K562 (cell line): ENCODE measurements around the gene MACROD2. TPM values are rescaled to one million over a fixed set of nuclear protein-coding genes. Genes with fewer than 3 reads are reported as not detected.

Experiments used
- ATAC-seq: fragments of 200-7000 bp; cut with Tn5 transposase; 3 replicates; pipeline ENCODE4 v1.9.1; 2020; ENCODE audit warnings: moderate library complexity
- BruUV-seq: library from RNA; stranded (reverse); fragments of 400-500 nt; replicated peaks from 2 replicates; lab custom pipeline; 2021; lab: Mats Ljungman, UMichigan
- CTCF ChIA-PET: fragments of 300-600 bp; formaldehyde crosslinking; extraction: SDS; loops from one replicate; lab custom pipeline; 2021; ENCODE audit warnings: low intra/inter-chr PET ratio; lab: Yijun Ruan, JAX
- POLR2A ChIA-PET: fragments of 300-600, 350-650 bp; sonication (Branson Sonifier 250); formaldehyde crosslinking; extraction: SDS; loops from one replicate; lab custom pipeline; 2021; ENCODE audit warnings: antibody characterized with exemption, inconsistent platforms; lab: Yijun Ruan, JAX
- DNase-seq, 4 experiments: peaks; one replicate each; pipeline versions ENCODE4 v3.0.0 to v3.0.0-alpha.2; 2011 to 2018; ENCODE audit warnings: low spot score in 3 of 4, mixed read lengths in 3 of 4; ENCODE audit errors: extremely low read depth in 1 of 4
- FAIRE-seq: peaks from 2 replicates; lab custom pipeline; 2011; peaks lifted over from hg19 to GRCh38; lab: Jason Lieb, UNC
- H2AFZ ChIP-seq: 2 replicates; pipeline ENCODE4 v1.6.0; 2011; ENCODE audit warnings: low read depth, low read length, control low read depth, inconsistent platforms
- H3K27ac ChIP-seq: fragments of 200-600 bp; 3 replicates; pipeline ENCODE4 v1.8.0; 2011; ENCODE audit warnings: low read depth, mild to moderate bottlenecking, control low read depth, inconsistent platforms, low read length, moderate library complexity, mixed read lengths; ENCODE audit errors: extremely low read depth
- H3K27me3 ChIP-seq, 2 experiments: fragments of 300-600 bp in 1 of 2; 2 replicates in 1 of 2; 3 replicates in 1 of 2; pipeline versions ENCODE4 v1.6.0 to v1.8.0; 2011; ENCODE audit warnings: inconsistent platforms in 2 of 2, low read length in 2 of 2, mild to moderate bottlenecking in 1 of 2, mixed read lengths in 1 of 2, moderate library complexity in 1 of 2; ENCODE audit not compliant: control insufficient read depth in 2 of 2, insufficient read depth in 2 of 2
- H3K36me3 ChIP-seq: fragments of 300-600 bp; 3 replicates; pipeline ENCODE4 v1.8.0; 2011; ENCODE audit warnings: mild to moderate bottlenecking, low read length, inconsistent platforms; ENCODE audit not compliant: control insufficient read depth, insufficient read depth
- H3K4me1 ChIP-seq, 2 experiments: fragments of 200-600 bp in 1 of 2; replicated peaks in 1 of 2; 2 replicates in 1 of 2; 3 replicates in 1 of 2; pipeline versions ENCODE4 v1.5.1 to v1.8.0; 2011; ENCODE audit warnings: inconsistent platforms in 2 of 2, low read length in 2 of 2, mild to moderate bottlenecking in 1 of 2, mixed read lengths in 1 of 2, moderate library complexity in 1 of 2; ENCODE audit not compliant: control insufficient read depth in 2 of 2, insufficient read depth in 2 of 2
- H3K4me2 ChIP-seq: 2 replicates; pipeline ENCODE4 v1.6.1; 2011; ENCODE audit warnings: low read length, control low read depth, inconsistent platforms, mixed read lengths; ENCODE audit not compliant: insufficient read depth
- H3K4me3 ChIP-seq: fragments of 200-600 bp; sonication (generic), shearing (Covaris generic); 2 replicates; pipeline ENCODE4 v1.5.1; 2016; ENCODE audit warnings: control low read depth, inconsistent platforms
- H3K79me2 ChIP-seq: fragments of 200-600 bp; 3 replicates; pipeline ENCODE4 v1.8.0; 2011; ENCODE audit warnings: low read length, inconsistent platforms; ENCODE audit not compliant: control insufficient read depth, insufficient read depth
- H3K9ac ChIP-seq, 2 experiments: 2 replicates each; pipeline versions ENCODE4 v1.6.0 to v1.6.1; 2011; ENCODE audit warnings: low read depth in 2 of 2, low read length in 2 of 2, control low read depth in 1 of 2, inconsistent platforms in 1 of 2, mild to moderate bottlenecking in 1 of 2, mixed read lengths in 1 of 2; ENCODE audit not compliant: insufficient read depth in 1 of 2
- H3K9me1 ChIP-seq: one replicate; pipeline ENCODE4 v1.6.0; 2011; ENCODE audit warnings: inconsistent platforms, mild to moderate bottlenecking, low read length, moderate library complexity; ENCODE audit not compliant: control insufficient read depth, insufficient read depth
- H3K9me3 ChIP-seq: replicated peaks from 2 replicates; pipeline ENCODE4 v1.5.1; 2011; ENCODE audit warnings: low read depth, low read length, inconsistent platforms; ENCODE audit not compliant: control insufficient read depth, insufficient read depth
- H4K20me1 ChIP-seq: replicated peaks from 2 replicates; pipeline ENCODE4 v1.6.1; 2011; ENCODE audit warnings: low read length, inconsistent platforms, mixed read lengths; ENCODE audit not compliant: control insufficient read depth, insufficient read depth
- BRCA1 ChIP-seq, 2 experiments: fragments of 450-650 bp in 1 of 2; sonication (generic) in 1 of 2; formaldehyde crosslinking in 1 of 2; IDR thresholded peaks; 2 replicates each; pipeline versions ENCODE4 v1.5.0 to v1.6.1; 2017 to 2020; ENCODE audit warnings: mild to moderate bottlenecking in 1 of 2, missing genetic modification reagents in 1 of 2
- CEBPG ChIP-seq, 3 experiments: fragments of 200-800 bp in 1 of 3; sonication (Bioruptor generic) in 1 of 3; sonication (generic) in 1 of 3; formaldehyde crosslinking in 1 of 3; IDR thresholded peaks in 2 of 3; conservative IDR thresholded peaks in 1 of 3; 2 replicates each; pipeline versions ENCODE4 v1.6.1 to v1.8.0; 2016 to 2022; ENCODE audit warnings: missing compliant biosample characterization in 2 of 3, missing genetic modification characterization in 2 of 3, mild to moderate bottlenecking in 1 of 3, missing genetic modification reagents in 1 of 3
- HDAC1 ChIP-seq, 2 experiments: fragments of 450-650 bp; IDR thresholded peaks; 2 replicates each; pipeline ENCODE4 v1.6.1; 2016 to 2017; ENCODE audit warnings: inconsistent platforms in 1 of 2, mild to moderate bottlenecking in 1 of 2, moderate library complexity in 1 of 2
- HINFP ChIP-seq: fragments of 450-650 bp; conservative IDR thresholded peaks from 2 replicates; pipeline ENCODE4 v1.6.1; 2016; ENCODE audit warnings: missing genetic modification characterization, low read depth, mild to moderate bottlenecking, control low read depth, missing compliant biosample characterization
- JUND ChIP-seq, 2 experiments: IDR thresholded peaks; 2 replicates in 1 of 2; 3 replicates in 1 of 2; pipeline ENCODE4 v1.6.1; 2011; ENCODE audit warnings: borderline replicate concordance in 2 of 2, low read depth in 2 of 2, low read length in 2 of 2, improper control_type of control experiment in 1 of 2, missing biosample characterization in 1 of 2, missing genetic modification characterization in 1 of 2, missing genetic modification reagents in 1 of 2
- KAT8 ChIP-seq: fragments of 450-650 bp; IDR thresholded peaks from 2 replicates; pipeline ENCODE4 v1.6.1; 2016; ENCODE audit warnings: low read depth, mild to moderate bottlenecking
- LEF1 ChIP-seq: fragments of 450-650 bp; IDR thresholded peaks from 2 replicates; pipeline ENCODE4 v1.6.1; 2016; ENCODE audit warnings: mild to moderate bottlenecking
- PHB ChIP-seq: fragments of 250-450 bp; sonication (Bioruptor Pico); IDR thresholded peaks from 2 replicates; pipeline ENCODE4 v1.5.0; 2021
- RBM34 ChIP-seq: fragments of 200-400 bp; formaldehyde crosslinking; IDR thresholded peaks from 2 replicates; pipeline ENCODE4 v1.6.1; 2018; ENCODE audit warnings: low read length, borderline replicate concordance; ENCODE audit not compliant: insufficient read depth
- TCF3 ChIP-seq: sonication (generic); formaldehyde crosslinking; IDR thresholded peaks from 2 replicates; pipeline ENCODE4 v1.4.0; 2020; ENCODE audit warnings: mild to moderate bottlenecking, missing genetic modification reagents
- USF1 ChIP-seq: sonication (generic); formaldehyde crosslinking; IDR thresholded peaks from 2 replicates; pipeline ENCODE4 v1.9.0; 2022; ENCODE audit warnings: mild to moderate bottlenecking, missing genetic modification reagents
- ZKSCAN8 ChIP-seq: fragments of 200-800 bp; sonication (Bioruptor generic); IDR thresholded peaks from 2 replicates; pipeline ENCODE4 v1.6.1; 2016; ENCODE audit warnings: missing genetic modification characterization, missing compliant biosample characterization
- ZNF444 ChIP-seq: fragments of 250-450 bp; sonication (Bioruptor Pico); IDR thresholded peaks from 2 replicates; pipeline ENCODE4 v1.4.0; 2020; ENCODE audit warnings: mild to moderate bottlenecking, moderate library complexity
- ZNF79 ChIP-seq: fragments of 250-450 bp; sonication (Bioruptor Pico); IDR thresholded peaks from 2 replicates; pipeline ENCODE4 v1.4.0; 2020; ENCODE audit warnings: low read depth, mild to moderate bottlenecking, moderate library complexity
- WGBS: fragments of 100-300 bp; shearing (Covaris generic); methylation state at CpG from one replicate; pipeline ENCODE4 v1.1.6; 2016; ENCODE audit warnings: low coverage, mixed read lengths; ENCODE audit not compliant: insufficient coverage; ENCODE audit errors: missing lambda C conversion rate; 5-methylcytosine and 5-hydroxymethylcytosine counted together
- in situ Hi-C: fragments of 300-500 bp; cut with MboI; formaldehyde crosslinking; loops from 4 replicates; pipeline ENCODE4 v1.15.0; 2018; ENCODE audit warnings: inconsistent platforms, mixed read lengths
- intact Hi-C: fragments of 100-400 bp; cut with micrococcal nuclease; formaldehyde crosslinking; loops from 2 replicates; pipeline ENCODE4 v1.14.2; 2022
- polyA plus RNA-seq, 8 experiments: library from polyadenylated mRNA; depleted of rRNA in 4 of 8; stranded (reverse) in 5 of 8; unstranded in 3 of 8; fragments of >200 nt; fragmentation: Nextera tagmentation in 2 of 8; fragmentation: Illumina TruSeq in 1 of 8; extraction: Ambion mirVana in 2 of 8; extraction: Trizol in 1 of 8; gene quantifications; 2 replicates each; pipeline versions ENCODE4 v1.2.1 to v1.2.3, GENCODE V29; 2011 to 2014; ENCODE audit warnings: inconsistent platforms in 1 of 8, missing spikeins in 1 of 8
- total RNA-seq, 7 experiments: library from RNA; depleted of rRNA in 6 of 7; stranded (reverse); fragments of >200 nt in 6 of 7; fragmentation: Illumina TruSeq in 2 of 7; extraction: Trizol in 2 of 7; gene quantifications; 2 replicates each; pipeline versions ENCODE4 v1.2.1 to v1.2.3, GENCODE V29; 2011 to 2021; ENCODE audit warnings: low replicate concordance in 1 of 7
- TF ChIP-seq, protein P1 (sequence below): fragments of 450-650 bp; formaldehyde crosslinking; IDR thresholded peaks from 2 replicates; pipeline ENCODE4 v1.4.0; 2020; ENCODE audit warnings: mild to moderate bottlenecking, mixed read lengths

MACROD2 gene
- total and polyA plus RNA-seq, 9 of the 15 experiments (the other 6 are each of a cell fraction or from before 2014, with no cell fraction given) = not detected

DNA sequence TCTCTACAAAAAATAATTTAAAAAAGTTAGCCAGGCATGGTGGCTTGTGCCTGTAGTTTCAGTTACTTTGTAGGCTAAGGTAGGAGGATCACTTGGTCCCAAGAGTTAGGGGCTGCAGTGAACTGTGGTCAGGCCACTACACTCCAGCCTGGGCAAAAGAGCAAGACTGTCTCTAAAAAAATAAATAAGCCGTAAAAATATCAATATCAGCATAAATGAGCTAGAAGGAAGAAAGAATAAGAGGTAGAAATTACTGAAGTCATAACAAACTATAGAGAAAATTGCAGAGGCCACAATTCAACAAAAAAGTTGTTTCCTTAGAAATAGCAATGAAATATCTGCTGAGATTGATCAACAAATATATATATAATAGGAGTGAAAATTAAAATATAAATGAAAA is 1169.4 kb downstream of the MACROD2 start:
- Histone ChIP-seq H3K36me3 (no peaks in the 10 kb centered on the region), H3K4me2 (no peak overlapping the region), H3K9me3 (no peaks in the 10 kb centered on the region), H3K4me3 (no peak overlapping the region), H3K9me1 (no peaks in the 10 kb centered on the region), H2AFZ (no peak overlapping the region), H3K27me3 (no peaks in the 10 kb centered on the region), H3K27ac (no peak overlapping the region), H3K4me1 (no peaks in the 10 kb centered on the region), H3K9ac (no peak overlapping the region), H4K20me1 (no peaks in the 10 kb centered on the region), H3K79me2 (no peaks in the 10 kb centered on the region)
- no peak for TF ChIP-seq HINFP (tag)
- TF ChIP-seq TCF3 (CRISPR knock-in tag) = no peak
- no peak for TF ChIP-seq PHB (CRISPR knock-in tag)
- TF ChIP-seq BRCA1 (IDR thresholded peaks at IDR 0.05) = no peak
- TF ChIP-seq BRCA1 (CRISPR knock-in tag; IDR thresholded peaks at IDR 0.05) = no peak
- TF ChIP-seq ZKSCAN8 (CRISPR knock-in tag) = no peak
- TF ChIP-seq HDAC1 (IDR thresholded peaks at IDR 0.05) = no peak
- TF ChIP-seq ZNF79 (CRISPR knock-in tag) = no peak
- TF ChIP-seq KAT8 = no peak
- TF ChIP-seq RBM34 = no peak
- TF ChIP-seq, protein P1, sequence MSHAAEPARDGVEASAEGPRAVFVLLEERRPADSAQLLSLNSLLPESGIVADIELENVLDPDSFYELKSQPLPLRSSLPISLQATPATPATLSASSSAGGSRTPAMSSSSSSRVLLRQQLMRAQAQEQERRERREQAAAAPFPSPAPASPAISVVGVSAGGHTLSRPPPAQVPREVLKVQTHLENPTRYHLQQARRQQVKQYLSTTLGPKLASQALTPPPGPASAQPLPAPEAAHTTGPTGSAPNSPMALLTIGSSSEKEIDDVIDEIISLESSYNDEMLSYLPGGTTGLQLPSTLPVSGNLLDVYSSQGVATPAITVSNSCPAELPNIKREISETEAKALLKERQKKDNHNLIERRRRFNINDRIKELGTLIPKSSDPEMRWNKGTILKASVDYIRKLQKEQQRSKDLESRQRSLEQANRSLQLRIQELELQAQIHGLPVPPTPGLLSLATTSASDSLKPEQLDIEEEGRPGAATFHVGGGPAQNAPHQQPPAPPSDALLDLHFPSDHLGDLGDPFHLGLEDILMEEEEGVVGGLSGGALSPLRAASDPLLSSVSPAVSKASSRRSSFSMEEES (CRISPR knock-in tag) = no peak
- TF ChIP-seq LEF1 = no peak
- no peak for TF ChIP-seq ZNF444 (CRISPR knock-in tag)
- TF ChIP-seq JUND (IDR thresholded peaks at IDR 0.05; ENCODE audit: borderline replicate concordance, low read depth, low read length) = no peak
- TF ChIP-seq JUND (tag; IDR thresholded peaks at IDR 0.05; ENCODE audit: borderline replicate concordance, low read depth, low read length) = no peak
- TF ChIP-seq CEBPG (CRISPR knock-in tag; IDR thresholded peaks at IDR 0.05) = no peak
- TF ChIP-seq CEBPG (tag; conservative IDR thresholded peaks at IDR 0.05 in 1 of 2, IDR thresholded peaks at IDR 0.05 in 1 of 2) = no peak
- no peak for TF ChIP-seq USF1 (CRISPR knock-in tag)
- no TSS peak for BruUV-seq
- ChIA-PET CTCF (no interaction called here), POLR2A (no interaction called here)
- FAIRE-seq = no peak
- WGBS = 0% methylated on average over 1 of the region's 1 CpG
- in situ Hi-C loops (no loop called here), intact Hi-C loops (no loop called here)
- DNase-seq = no peak
- no peak for ATAC-seq
